ENCODE results near the gene RPL29. TPM values are rescaled to one million over a fixed set of nuclear protein-coding genes. Genes with fewer than 3 reads are reported as not detected.

Gene RPL29
- total and polyA plus RNA-seq, 2 of the 13 experiments (the other 11 are each of a cell fraction or from before 2014, with no cell fraction given) = 1,348 to 2,263 TPM

GRCh38 chr3:51995346-51996163 lies at the start of gene RPL29 (continued):
- TF ChIP-seq, protein P1, sequence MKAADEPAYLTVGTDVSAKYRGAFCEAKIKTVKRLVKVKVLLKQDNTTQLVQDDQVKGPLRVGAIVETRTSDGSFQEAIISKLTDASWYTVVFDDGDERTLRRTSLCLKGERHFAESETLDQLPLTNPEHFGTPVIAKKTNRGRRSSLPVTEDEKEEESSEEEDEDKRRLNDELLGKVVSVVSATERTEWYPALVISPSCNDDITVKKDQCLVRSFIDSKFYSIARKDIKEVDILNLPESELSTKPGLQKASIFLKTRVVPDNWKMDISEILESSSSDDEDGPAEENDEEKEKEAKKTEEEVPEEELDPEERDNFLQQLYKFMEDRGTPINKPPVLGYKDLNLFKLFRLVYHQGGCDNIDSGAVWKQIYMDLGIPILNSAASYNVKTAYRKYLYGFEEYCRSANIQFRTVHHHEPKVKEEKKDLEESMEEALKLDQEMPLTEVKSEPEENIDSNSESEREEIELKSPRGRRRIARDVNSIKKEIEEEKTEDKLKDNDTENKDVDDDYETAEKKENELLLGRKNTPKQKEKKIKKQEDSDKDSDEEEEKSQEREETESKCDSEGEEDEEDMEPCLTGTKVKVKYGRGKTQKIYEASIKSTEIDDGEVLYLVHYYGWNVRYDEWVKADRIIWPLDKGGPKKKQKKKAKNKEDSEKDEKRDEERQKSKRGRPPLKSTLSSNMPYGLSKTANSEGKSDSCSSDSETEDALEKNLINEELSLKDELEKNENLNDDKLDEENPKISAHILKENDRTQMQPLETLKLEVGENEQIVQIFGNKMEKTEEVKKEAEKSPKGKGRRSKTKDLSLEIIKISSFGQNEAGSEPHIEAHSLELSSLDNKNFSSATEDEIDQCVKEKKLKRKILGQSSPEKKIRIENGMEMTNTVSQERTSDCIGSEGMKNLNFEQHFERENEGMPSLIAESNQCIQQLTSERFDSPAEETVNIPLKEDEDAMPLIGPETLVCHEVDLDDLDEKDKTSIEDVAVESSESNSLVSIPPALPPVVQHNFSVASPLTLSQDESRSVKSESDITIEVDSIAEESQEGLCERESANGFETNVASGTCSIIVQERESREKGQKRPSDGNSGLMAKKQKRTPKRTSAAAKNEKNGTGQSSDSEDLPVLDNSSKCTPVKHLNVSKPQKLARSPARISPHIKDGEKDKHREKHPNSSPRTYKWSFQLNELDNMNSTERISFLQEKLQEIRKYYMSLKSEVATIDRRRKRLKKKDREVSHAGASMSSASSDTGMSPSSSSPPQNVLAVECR (CRISPR knock-in tag; IDR thresholded peaks at IDR 0.05; ENCODE audit: borderline replicate concordance) = peak; percentile 94
- TF ChIP-seq SIX1 (CRISPR knock-in tag; IDR thresholded peaks at IDR 0.05; ENCODE audit: borderline replicate concordance) (peak; percentile 59; the same call in 1 of the 2 replicates), KLF9 (CRISPR knock-in tag; IDR thresholded peaks at IDR 0.05; ENCODE audit: low read depth) (peak; percentile 70; the same call in 1 of the 2 replicates), FOXP1 (IDR thresholded peaks at IDR 0.05) (no peak), FOXP1 (CRISPR knock-in tag; IDR thresholded peaks at IDR 0.05) (no peak), ATF1 (CRISPR knock-in tag; IDR thresholded peaks at IDR 0.05) (no peak), KLF16 (CRISPR knock-in tag; IDR thresholded peaks at IDR 0.05) (peak in 1 of 2 experiments; percentile 93; a peak in 2 of 4 replicates), ZEB1 (IDR thresholded peaks at IDR 0.05; ENCODE audit: insufficient replicate concordance, low read depth) (peak; percentile 89), ASH2L (IDR thresholded peaks at IDR 0.05; ENCODE audit: insufficient read length, low read depth, low read length) (peak; percentile 96), ZNF609 (CRISPR knock-in tag; IDR thresholded peaks at IDR 0.05; ENCODE audit: borderline replicate concordance) (peak; percentile 68; the same call in 1 of the 2 replicates), EP300 (IDR thresholded peaks at IDR 0.05; ENCODE audit: low read depth in 2 of 2, low read length in 2 of 2) (peak; percentile 32 to 50; a peak in 2 of 4 replicates), EP300 (CRISPR knock-in tag; IDR thresholded peaks at IDR 0.05; ENCODE audit: borderline replicate concordance) (peak; percentile 61; the same call in 1 of the 2 replicates)
- TF ChIP-seq, protein P2, sequence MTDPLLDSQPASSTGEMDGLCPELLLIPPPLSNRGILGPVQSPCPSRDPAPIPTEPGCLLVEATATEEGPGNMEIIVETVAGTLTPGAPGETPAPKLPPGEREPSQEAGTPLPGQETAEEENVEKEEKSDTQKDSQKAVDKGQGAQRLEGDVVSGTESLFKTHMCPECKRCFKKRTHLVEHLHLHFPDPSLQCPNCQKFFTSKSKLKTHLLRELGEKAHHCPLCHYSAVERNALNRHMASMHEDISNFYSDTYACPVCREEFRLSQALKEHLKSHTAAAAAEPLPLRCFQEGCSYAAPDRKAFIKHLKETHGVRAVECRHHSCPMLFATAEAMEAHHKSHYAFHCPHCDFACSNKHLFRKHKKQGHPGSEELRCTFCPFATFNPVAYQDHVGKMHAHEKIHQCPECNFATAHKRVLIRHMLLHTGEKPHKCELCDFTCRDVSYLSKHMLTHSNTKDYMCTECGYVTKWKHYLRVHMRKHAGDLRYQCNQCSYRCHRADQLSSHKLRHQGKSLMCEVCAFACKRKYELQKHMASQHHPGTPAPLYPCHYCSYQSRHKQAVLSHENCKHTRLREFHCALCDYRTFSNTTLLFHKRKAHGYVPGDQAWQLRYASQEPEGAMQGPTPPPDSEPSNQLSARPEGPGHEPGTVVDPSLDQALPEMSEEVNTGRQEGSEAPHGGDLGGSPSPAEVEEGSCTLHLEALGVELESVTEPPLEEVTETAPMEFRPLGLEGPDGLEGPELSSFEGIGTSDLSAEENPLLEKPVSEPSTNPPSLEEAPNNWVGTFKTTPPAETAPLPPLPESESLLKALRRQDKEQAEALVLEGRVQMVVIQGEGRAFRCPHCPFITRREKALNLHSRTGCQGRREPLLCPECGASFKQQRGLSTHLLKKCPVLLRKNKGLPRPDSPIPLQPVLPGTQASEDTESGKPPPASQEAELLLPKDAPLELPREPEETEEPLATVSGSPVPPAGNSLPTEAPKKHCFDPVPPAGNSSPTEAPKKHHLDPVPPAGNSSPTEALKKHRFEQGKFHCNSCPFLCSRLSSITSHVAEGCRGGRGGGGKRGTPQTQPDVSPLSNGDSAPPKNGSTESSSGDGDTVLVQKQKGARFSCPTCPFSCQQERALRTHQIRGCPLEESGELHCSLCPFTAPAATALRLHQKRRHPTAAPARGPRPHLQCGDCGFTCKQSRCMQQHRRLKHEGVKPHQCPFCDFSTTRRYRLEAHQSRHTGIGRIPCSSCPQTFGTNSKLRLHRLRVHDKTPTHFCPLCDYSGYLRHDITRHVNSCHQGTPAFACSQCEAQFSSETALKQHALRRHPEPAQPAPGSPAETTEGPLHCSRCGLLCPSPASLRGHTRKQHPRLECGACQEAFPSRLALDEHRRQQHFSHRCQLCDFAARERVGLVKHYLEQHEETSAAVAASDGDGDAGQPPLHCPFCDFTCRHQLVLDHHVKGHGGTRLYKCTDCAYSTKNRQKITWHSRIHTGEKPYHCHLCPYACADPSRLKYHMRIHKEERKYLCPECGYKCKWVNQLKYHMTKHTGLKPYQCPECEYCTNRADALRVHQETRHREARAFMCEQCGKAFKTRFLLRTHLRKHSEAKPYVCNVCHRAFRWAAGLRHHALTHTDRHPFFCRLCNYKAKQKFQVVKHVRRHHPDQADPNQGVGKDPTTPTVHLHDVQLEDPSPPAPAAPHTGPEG (CRISPR knock-in tag; IDR thresholded peaks at IDR 0.05) = peak; percentile 77; the same call in 1 of the 2 replicates

Measured in HepG2 (cell line).